ENCODE data around the gene RCAN1. TPM values are rescaled to one million over a fixed set of nuclear protein-coding genes. Genes with fewer than 3 reads are reported as not detected.
A peak's percentile ranks its signal among the peaks of the same experiment; 100 is the strongest.
"Not testable (repeated sequence)": the region's sequence is repeated elsewhere in the genome, so short reads cannot be mapped to it uniquely, and the experiment has no call there.

Gene RCAN1
- total RNA-seq, 1 donor, result 3.2 TPM

DNA sequence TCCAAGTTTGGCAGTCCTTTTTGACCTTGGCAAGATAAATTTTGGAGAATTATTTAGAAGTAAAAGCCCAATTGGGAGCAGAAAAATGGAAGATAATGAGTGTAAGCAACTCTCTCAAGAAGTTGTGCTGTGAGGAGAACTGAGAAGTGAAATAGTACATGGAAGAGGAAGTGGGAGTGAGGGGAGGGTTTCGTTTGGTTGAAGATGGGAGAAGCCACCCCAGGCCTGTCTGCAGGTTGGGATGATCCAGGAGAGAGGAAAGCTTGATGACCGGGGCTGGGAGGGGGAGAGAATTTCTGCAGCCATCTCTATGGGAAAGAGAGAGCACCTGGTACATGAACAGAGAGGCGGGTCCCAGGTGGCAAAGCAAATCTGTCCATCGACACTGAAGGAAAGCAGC lies 8.6 kb upstream of the RCAN1 start:
- no peak for DNase-seq (ENCODE audit: low read depth in 2 of 3, low spot score in 2 of 3)

DNA sequence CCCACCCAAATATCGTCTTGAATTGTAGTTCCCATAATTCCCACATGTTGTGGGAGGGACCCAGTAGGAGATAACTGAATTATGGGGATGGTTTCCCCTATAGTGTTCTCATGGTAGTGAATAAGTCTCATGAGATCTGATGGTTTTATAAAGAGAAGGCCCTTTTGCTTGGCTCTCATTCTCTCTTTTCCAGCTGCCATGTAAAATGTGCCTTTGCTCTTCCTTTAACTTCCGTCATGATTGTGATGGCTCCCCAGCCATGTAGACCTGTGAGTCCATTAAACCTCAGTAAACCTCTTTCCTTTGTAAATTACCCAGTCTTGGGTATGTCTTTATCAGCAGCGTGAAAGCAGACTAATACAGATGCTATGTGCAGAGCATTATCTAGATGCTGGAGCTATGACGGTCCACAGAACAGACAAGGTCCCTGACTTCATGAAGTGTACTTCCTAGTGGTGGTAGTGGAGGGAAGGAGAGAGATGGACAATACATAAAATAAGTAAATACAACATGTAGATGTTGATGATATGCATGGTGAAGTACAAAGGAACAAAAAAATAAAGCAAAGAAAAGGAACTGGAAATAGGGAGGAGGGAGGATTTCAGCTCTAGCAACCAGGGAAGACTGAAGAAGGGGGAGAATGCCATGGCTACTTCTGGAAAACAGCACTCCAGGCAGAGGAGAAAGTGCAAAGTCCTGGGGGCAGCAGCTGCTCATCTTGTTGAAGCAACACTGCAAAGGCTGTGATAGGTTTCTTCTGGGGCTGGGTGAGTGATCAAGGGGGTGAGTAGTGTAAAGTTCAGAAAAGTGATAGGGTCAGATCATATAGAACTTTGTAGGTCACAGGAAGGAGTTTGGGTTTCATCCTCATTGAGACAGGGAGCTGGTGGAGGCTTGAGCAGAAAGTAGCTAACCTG lies 6.8 kb upstream of the RCAN1 start:
- no peak for DNase-seq (ENCODE audit: low read depth in 2 of 3, low spot score in 2 of 3)

- DNase-seq (ENCODE audit: low read depth in 2 of 3, low spot score in 2 of 3), result no peak
Measured at GRCh38 chr21:34619841-34620665, 5.1 kb upstream of the RCAN1 start.

GRCh38 chr21:34618941-34619340 lies 4.0 kb upstream of the RCAN1 start:
- peak in 2 of 3 donors; percentile 12 to 36 for DNase-seq (ENCODE audit: low read depth in 2 of 3, low spot score in 2 of 3)

DNA sequence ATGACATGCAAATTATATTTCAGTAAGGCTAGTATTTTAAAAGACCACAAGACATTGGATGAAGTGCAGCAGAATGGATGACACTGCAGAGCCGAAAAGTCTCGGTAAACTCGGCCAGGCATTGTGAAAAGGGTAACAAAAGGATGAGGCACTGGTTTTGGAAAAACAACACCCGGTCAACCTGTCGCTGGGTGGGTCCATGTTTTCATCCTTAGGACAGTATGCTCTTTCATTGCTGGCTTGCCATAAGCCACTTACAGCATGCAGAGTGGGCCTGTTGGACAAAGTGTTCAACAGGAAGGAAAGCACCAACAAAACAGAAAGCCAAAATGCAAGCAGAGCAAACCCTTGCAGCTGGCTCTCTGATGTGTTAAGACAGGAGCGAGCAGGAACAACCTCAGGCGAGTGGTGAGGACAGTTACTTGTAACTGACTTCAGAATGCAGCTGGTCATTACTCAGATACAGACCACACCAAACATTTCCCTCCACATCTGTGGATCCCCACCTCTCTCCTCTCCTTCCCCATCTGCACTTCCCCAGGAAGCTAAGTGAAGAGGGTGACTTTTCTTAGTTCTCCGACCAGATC lies 2.9 kb upstream of the RCAN1 start:
- DNase-seq (ENCODE audit: low read depth in 2 of 3, low spot score in 2 of 3), result no peak

GRCh38 chr21:34615487-34615814 lies 538 bp upstream of the RCAN1 start:
- DNase-seq (ENCODE audit: low read depth in 2 of 3, low spot score in 2 of 3), result no peak

- no peak for DNase-seq (ENCODE audit: low read depth in 2 of 3, low spot score in 2 of 3)
Measured at GRCh38 chr21:34613679-34614627, 960 bp downstream of the RCAN1 start.

GRCh38 chr21:34612557-34612956 lies 2.4 kb downstream of the RCAN1 start:
- no peak for DNase-seq (ENCODE audit: low read depth in 2 of 3, low spot score in 2 of 3)

- no peak for DNase-seq (ENCODE audit: low read depth in 2 of 3, low spot score in 2 of 3)
Measured at GRCh38 chr21:34612056-34612455, 2.9 kb downstream of the RCAN1 start.

DNA sequence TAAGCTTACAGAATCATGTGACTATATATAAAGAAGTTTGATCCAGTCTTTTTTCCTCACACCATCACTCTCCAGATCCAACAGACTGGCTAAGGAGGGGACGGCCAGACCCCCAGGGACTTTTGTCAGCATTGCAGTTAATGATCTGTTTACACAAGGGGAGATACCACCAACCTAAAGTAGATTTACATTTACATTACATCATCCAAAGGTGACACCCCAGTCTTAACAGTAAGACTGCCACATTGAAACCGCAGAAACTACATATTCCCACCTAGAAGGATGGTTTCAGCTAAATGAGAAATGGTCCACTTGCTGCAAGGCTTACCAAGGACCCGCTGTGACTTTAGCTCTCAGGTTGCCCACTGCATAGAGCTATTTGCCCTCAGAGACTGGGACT lies 3.4 kb downstream of the RCAN1 start:
- DNase-seq (ENCODE audit: low read depth in 2 of 3, low spot score in 2 of 3), result no peak

DNA sequence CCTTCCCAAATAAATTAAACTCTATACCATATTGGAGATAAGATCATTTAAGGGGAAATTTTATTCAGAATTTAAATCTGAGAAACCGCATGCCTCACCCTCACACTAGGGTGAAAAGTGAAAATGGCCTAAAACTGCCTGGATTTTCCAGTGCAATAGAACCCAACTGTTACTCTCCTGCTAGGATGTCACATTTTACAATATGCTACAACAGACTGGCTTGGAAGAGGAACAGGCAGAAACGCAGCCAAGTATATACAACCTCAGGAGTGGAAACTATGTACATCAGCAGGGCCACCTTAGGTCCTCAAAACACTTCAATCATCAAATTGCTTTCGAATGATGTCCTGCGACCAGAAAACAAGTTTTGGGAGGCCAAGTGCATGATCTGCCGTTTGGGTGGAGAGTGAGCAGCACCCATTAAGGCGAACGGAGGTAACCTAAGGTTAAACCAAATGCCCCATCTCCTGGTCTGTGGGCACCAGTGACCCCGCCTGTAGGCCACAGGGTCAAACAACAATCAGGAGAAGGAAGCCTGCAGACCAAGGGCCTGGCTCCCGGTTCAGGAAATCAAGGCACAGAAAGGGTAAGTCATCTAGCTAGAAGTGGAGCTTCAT lies 4.9 kb downstream of the RCAN1 start:
- no peak for DNase-seq (ENCODE audit: low read depth in 2 of 3, low spot score in 2 of 3)

DNA sequence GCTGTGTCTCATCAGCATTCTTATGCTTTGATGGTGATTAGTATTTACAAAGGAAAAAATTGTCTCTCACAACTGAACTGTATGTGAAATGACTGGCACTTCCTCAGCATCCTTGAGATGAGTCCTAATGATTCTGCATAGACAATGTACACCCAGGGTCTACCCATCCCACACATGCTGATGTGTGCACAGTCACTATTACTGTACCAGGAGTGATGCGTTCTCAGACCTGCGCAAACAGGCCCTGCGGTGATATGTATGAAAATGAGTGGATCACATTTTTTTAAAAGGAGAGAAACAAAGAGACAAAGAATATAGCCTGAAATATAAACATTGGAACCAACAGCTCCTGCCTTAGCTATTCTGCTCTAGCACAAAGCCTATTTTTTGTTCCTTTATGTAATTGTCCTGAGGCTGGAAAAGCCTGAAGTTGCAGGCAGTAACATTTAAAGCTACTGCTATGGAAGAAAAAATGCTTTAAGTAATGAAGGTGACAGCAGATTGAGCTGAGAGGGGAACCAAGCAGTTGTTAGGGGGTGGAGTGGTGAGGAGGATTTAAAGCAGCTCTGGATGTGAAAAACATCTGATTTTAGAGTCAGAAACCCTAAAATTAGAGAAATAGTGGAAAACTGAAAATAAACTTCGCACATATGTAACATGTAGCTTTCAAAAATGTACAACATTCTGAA lies 5.5 kb downstream of the RCAN1 start:
- no peak for DNase-seq (ENCODE audit: low read depth in 2 of 3, low spot score in 2 of 3)

- DNase-seq (ENCODE audit: low read depth in 2 of 3, low spot score in 2 of 3), result not testable (repeated sequence)
Measured at GRCh38 chr21:34607376-34607775, 7.5 kb downstream of the RCAN1 start.

GRCh38 chr21:34606621-34607020 lies 8.3 kb downstream of the RCAN1 start:
- DNase-seq (ENCODE audit: low read depth in 2 of 3, low spot score in 2 of 3), result no peak

DNA sequence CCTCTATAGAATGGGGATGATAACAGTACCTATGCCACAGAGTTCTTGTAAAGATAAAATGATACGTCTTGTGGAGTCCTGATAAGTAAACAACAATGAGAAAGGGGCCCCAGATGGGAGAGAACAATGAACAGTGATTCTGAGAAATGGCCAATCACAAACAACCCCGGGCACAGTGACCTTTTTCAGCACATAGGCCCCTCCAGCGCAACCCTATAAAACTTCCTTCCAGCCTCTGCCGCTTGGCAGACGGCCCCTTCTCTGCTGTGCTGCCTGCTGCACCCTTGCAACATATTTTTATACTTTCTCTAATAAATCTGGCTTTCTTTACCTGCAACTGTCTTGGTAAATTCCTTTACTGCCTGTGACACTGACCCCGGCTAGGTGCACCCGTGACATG lies 8.9 kb downstream of the RCAN1 start:
- no peak for DNase-seq (ENCODE audit: low read depth in 2 of 3, low spot score in 2 of 3)

DNA sequence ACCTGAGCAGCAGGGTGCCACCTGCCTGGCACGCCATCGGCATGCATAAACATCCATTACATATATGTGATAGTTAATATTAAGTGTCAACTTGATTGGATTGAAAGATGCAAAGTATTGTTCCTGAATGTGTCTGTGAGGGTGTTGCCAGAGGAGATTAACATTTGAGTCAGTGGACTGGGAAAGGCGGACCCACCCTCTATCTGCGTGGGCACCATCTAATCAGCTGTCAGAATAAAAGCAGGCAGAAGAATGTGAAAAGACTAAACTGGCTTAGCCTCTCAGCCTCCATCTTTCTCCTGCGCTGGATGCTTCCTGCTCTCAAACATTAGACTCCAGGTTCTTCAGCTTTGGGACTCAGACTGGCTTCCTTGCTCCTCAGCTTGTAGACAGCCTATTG lies 10.0 kb downstream of the RCAN1 start:
- DNase-seq (ENCODE audit: low read depth in 2 of 3, low spot score in 2 of 3), result not testable (repeated sequence)

- no peak for DNase-seq (ENCODE audit: low read depth in 2 of 3, low spot score in 2 of 3)
Measured at GRCh38 chr21:34604556-34604955, 10.4 kb downstream of the RCAN1 start.

GRCh38 chr21:34603710-34604057 lies 11.2 kb downstream of the RCAN1 start:
- DNase-seq (ENCODE audit: low read depth in 2 of 3, low spot score in 2 of 3), result no peak

- DNase-seq (ENCODE audit: low read depth in 2 of 3, low spot score in 2 of 3), result peak in 2 of 3 donors; percentile 63 to 74
Measured at GRCh38 chr21:34603002-34603709, 11.8 kb downstream of the RCAN1 start.
